ENCODE measurements around the gene BCAS3.

GRCh38 chr17:60748204-60748603, 70.6 kb downstream of the BCAS3 start:
- TF ChIP-seq CTCF (conservative IDR thresholded peaks at IDR 0.05), result no peak
- TF ChIP-seq ZFX (IDR thresholded peaks at IDR 0.05), result no peak

All from C4-2B (cell line).